Activated B cell treated with CpG ODN at 0.5 μM for 24 hours (primary cell): Measurements from ENCODE around the gene LIN9. TPM values are rescaled to one million over a fixed set of nuclear protein-coding genes. Genes with fewer than 3 reads are reported as not detected.
"Not testable (repeated sequence)": the region's sequence is repeated elsewhere in the genome, so short reads cannot be mapped to it uniquely, and the experiment has no call there.

Experiments used
- ATAC-seq: fragments of 200-7000 bp; cut with Tn5 transposase; one replicate; pipeline ENCODE4 v1.10.0; 2021; ENCODE audit warnings: low read depth, mild to moderate bottlenecking, moderate library complexity
- CTCF ChIA-PET: fragments of 350-600 bp; sonication (Branson Sonifier 250); formaldehyde crosslinking; loops from one replicate; lab custom pipeline; 2021; ENCODE audit warnings: antibody characterized with exemption; lab: Charles Lee
- POLR2A ChIA-PET: fragments of 350-600 bp; sonication (Branson Sonifier 250); formaldehyde crosslinking; loops from one replicate; lab custom pipeline; 2021; ENCODE audit warnings: antibody characterized with exemption; lab: Charles Lee
- DNase-seq: peaks from one replicate; pipeline ENCODE4 v3.0.0; 2022
- H3K27ac Mint-ChIP-seq: one replicate; pipeline ENCODE4 v1.8.0; 2020; ENCODE audit warnings: mixed read lengths
- H3K27me3 Mint-ChIP-seq: one replicate; pipeline ENCODE4 v1.8.0; 2021; ENCODE audit warnings: mixed read lengths
- H3K36me3 Mint-ChIP-seq: one replicate; pipeline ENCODE4 v1.8.0; 2021; ENCODE audit warnings: low read depth, mixed read lengths
- H3K4me1 Mint-ChIP-seq: one replicate; pipeline ENCODE4 v1.8.0; 2021; ENCODE audit warnings: mixed read lengths
- H3K4me3 Mint-ChIP-seq: one replicate; pipeline ENCODE4 v1.8.0; 2020; ENCODE audit warnings: mild to moderate bottlenecking, mixed read lengths
- H3K9me3 Mint-ChIP-seq: one replicate; pipeline ENCODE4 v1.8.0; 2020; ENCODE audit warnings: mixed read lengths
- intact Hi-C: fragments of 100-400 bp; cut with micrococcal nuclease; formaldehyde crosslinking; loops from one replicate; pipeline ENCODE4 v1.15.1; 2024
- total RNA-seq: library from RNA; stranded (reverse); gene quantifications from 2 replicates; pipeline ENCODE4 v1.2.3, GENCODE V29; 2022
- TF ChIP-seq, protein P1 (sequence below): fragments of 200-600 bp; IDR thresholded peaks from one replicate; pipeline ENCODE4 v1.8.0; 2022; ENCODE audit warnings: antibody characterized with exemption, mild to moderate bottlenecking

The LIN9 gene
- total RNA-seq, 1 donor from 2014 or later, result 4.5 TPM

DNA sequence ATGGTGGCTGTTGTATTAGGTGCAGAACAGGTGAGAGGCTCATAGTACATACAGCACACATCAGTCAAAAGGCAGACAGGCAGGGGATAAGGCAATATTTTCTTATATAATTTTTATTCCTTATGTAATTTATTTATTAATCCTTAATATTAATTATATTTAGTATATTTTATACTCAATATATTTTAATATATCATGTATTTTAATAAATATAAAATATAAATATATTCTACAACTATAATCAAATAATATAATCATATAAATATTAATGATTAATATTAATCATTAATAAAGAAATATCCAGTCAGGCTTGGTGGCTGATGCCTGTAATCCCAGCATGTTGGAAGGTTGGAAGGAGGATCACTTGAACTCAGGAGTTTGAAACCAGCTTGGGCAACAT is 104.8 kb downstream of the LIN9 start:
- Mint-ChIP-seq H3K4me3 (no peak overlapping the region), H3K27me3 (peaks cover 2% of the 10 kb centered on the region), H3K4me1 (peaks cover 23% of the 10 kb centered on the region), H3K36me3 (no peaks in the 10 kb centered on the region), H3K9me3 (no peaks in the 10 kb centered on the region), H3K27ac (no peak overlapping the region)
- intact Hi-C loops, result loop anchor here (10.0 kb wide), 1 partner anchor 341 kb away; the partner anchor contains the start of gene STUM
- POLR2A ChIA-PET, result no interaction called here
- no peak for ATAC-seq
- TF ChIP-seq, protein P1, sequence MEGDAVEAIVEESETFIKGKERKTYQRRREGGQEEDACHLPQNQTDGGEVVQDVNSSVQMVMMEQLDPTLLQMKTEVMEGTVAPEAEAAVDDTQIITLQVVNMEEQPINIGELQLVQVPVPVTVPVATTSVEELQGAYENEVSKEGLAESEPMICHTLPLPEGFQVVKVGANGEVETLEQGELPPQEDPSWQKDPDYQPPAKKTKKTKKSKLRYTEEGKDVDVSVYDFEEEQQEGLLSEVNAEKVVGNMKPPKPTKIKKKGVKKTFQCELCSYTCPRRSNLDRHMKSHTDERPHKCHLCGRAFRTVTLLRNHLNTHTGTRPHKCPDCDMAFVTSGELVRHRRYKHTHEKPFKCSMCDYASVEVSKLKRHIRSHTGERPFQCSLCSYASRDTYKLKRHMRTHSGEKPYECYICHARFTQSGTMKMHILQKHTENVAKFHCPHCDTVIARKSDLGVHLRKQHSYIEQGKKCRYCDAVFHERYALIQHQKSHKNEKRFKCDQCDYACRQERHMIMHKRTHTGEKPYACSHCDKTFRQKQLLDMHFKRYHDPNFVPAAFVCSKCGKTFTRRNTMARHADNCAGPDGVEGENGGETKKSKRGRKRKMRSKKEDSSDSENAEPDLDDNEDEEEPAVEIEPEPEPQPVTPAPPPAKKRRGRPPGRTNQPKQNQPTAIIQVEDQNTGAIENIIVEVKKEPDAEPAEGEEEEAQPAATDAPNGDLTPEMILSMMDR, result no peak
- CTCF ChIA-PET, result no interaction called here
- no peak for DNase-seq

DNA sequence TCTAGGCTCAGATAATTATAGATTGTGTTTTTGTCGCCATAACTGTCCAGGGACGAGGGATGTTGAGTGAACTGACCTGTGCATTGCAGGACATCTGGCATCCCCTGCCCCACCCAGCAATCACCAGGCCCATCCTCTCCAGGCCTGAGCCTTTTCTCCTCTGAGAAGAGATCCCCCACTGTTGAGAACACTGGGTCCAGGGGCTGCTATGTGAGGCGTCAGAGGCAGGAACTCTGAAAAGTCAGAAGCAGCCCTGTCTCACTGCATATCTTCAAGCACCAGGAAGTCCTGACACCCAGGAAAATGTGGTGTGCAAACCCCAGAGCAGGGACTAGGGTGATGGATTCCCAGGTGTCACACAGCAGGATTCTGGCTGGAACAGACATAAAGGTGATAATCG is 105.3 kb downstream of the LIN9 start:
- Mint-ChIP-seq H3K36me3 (no peaks in the 10 kb centered on the region), H3K27ac (no peak overlapping the region), H3K27me3 (peaks cover 2% of the 10 kb centered on the region), H3K4me3 (no peak overlapping the region), H3K9me3 (no peaks in the 10 kb centered on the region), H3K4me1 (peaks cover 23% of the 10 kb centered on the region)
- TF ChIP-seq, protein P1, result no peak
- ChIA-PET CTCF (no interaction called here), POLR2A (no interaction called here)
- DNase-seq (no peak), ATAC-seq (no peak)
- intact Hi-C loops, result loop anchor here (2.0 to 10.0 kb wide), 2 partner anchors 129 to 341 kb away; partner anchors contain the start of gene STUM

DNA sequence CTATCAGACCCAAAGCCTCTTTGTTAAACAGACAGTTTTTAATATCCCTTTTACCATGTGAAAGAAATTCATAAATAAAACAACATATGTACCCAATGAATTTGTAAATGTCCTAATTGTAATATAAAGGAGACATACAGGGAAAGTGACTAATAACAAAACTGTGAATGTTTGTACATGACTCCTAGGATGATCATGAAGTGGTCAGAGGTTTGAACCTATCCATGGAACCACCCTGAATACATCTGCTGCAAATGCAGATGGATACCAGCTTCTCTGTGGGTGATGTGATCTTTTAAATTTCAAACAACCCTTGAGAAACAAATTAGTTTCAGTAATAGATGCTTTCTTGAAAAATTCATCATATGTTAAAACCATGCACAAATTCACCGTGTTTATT is 105.7 kb downstream of the LIN9 start:
- no peak overlapping the region for H3K27ac Mint-ChIP-seq
- intact Hi-C loops, result loop anchor here (2.0 to 10.0 kb wide), 2 partner anchors 130 to 342 kb away; partner anchors contain the start of gene STUM

DNA sequence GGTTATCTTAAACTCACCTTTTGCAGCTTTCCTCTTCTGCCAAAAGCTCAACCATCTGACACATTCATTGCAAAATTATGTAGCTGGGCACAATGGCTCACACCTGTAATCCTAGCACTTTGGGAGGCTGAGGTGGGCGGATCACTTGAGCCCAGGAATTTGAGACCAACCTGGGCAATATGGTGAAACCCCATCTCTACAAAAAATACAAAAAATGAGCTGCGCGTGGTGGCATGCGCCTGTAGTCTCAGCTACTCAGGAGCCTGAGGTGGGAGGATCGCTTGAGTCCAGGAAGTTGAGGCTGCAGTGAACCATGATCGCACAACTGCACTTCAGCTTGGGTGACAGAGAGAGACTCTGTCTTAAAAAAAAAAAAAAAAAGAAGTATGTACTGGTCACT is 106.3 kb downstream of the LIN9 start:
- intact Hi-C loops, result loop anchor here (2.0 to 10.0 kb wide), 2 partner anchors 130 to 342 kb away; partner anchors contain the start of gene STUM
- H3K4me3 Mint-ChIP-seq, H3K9me3 Mint-ChIP-seq, H3K27me3 Mint-ChIP-seq, DNase-seq, ATAC-seq, H3K36me3 Mint-ChIP-seq, H3K27ac Mint-ChIP-seq: not testable (repeated sequence)
- H3K4me1 Mint-ChIP-seq, result peaks cover 23% of the 10 kb centered on the region
- POLR2A ChIA-PET, result interaction anchor here (0.7 to 2.1 kb wide), 2 partner anchors 79 to 119 kb away, joined by 8 to 11 read pairs; no protein-coding TSS in a partner anchor
- CTCF ChIA-PET, result interaction anchor here (1.0 to 1.5 kb wide), 4 partner anchors 9 to 130 kb away, joined by 3 to 12 read pairs (median 6); no protein-coding TSS in a partner anchor

More for the DNA sequence above, 105.7 kb downstream of the LIN9 start:
- DNase-seq, result no peak
- TF ChIP-seq, protein P1, result no peak
- Mint-ChIP-seq H3K27me3 (peaks cover 2% of the 10 kb centered on the region), H3K4me3 (no peak overlapping the region), H3K36me3 (no peaks in the 10 kb centered on the region), H3K9me3 (no peaks in the 10 kb centered on the region), H3K4me1 (peaks cover 23% of the 10 kb centered on the region)
- POLR2A ChIA-PET, result no interaction called here
- ATAC-seq, result no peak
- CTCF ChIA-PET, result interaction anchor here (1.2 to 1.5 kb wide), 2 partner anchors 78 to 80 kb away, joined by 3 to 12 read pairs; no protein-coding TSS in a partner anchor

DNA sequence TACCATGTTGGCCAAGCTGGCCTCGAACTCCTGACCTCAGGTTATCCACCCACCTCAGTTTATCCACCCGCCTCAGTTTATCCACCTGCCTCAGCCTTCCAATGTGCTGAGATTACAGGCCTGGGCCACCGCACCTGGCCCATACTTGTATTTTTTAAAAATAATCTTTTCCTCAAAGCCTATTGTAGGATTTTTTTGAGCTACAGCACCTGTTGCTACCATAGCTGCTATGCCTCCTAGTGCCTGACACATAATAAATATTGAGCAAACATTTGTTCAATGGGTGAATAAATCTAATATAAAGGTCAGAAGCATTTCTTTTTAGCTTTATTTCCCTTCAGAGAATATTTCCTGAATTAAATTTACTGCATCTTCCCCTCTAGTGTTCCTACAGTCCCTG is 106.7 kb downstream of the LIN9 start:
- H3K27me3 Mint-ChIP-seq, result peaks cover 2% of the 10 kb centered on the region
- ChIA-PET CTCF (interaction anchor here (1.0 to 1.5 kb wide), 4 partner anchors 9 to 131 kb away, joined by 3 to 12 read pairs (median 6); no protein-coding TSS in a partner anchor), POLR2A (interaction anchor here (0.7 to 2.1 kb wide), 3 partner anchors 79 to 188 kb away, joined by 3 to 11 read pairs (median 8); no protein-coding TSS in a partner anchor)
- intact Hi-C loops, result loop anchor here (2.0 to 10.0 kb wide), 2 partner anchors 131 to 343 kb away; partner anchors contain the start of gene STUM
- H3K4me1 Mint-ChIP-seq, result peaks cover 23% of the 10 kb centered on the region
- TF ChIP-seq, protein P1, result no peak
- ATAC-seq, result no peak
- no peak overlapping the region for H3K4me3 Mint-ChIP-seq
- no peaks in the 10 kb centered on the region for H3K9me3 Mint-ChIP-seq
- no peak for DNase-seq
- H3K27ac Mint-ChIP-seq, result no peak overlapping the region
- no peaks in the 10 kb centered on the region for H3K36me3 Mint-ChIP-seq
